Endothelial cell (in vitro differentiated cells): ENCODE measurements around the gene GPR65. TPM values are rescaled to one million over a fixed set of nuclear protein-coding genes. Genes with fewer than 3 reads are reported as not detected.

Experiments
- DNase-seq: peaks from one replicate; pipeline ENCODE4 v3.0.0; 2021; ENCODE audit warnings: low spot score
- H3K27ac Mint-ChIP-seq: one replicate; pipeline ENCODE4 v1.8.0; 2021; ENCODE audit warnings: mixed read lengths, inconsistent platforms; ENCODE audit not compliant: unreplicated experiment
- H3K27me3 Mint-ChIP-seq: one replicate; pipeline ENCODE4 v1.8.0; 2021; ENCODE audit warnings: mild to moderate bottlenecking, moderate library complexity, mixed read lengths, inconsistent platforms; ENCODE audit not compliant: unreplicated experiment
- H3K36me3 Mint-ChIP-seq: one replicate; pipeline ENCODE4 v1.8.0; 2021; ENCODE audit warnings: mild to moderate bottlenecking, low read depth, mixed read lengths, inconsistent platforms; ENCODE audit not compliant: unreplicated experiment
- H3K4me1 Mint-ChIP-seq: one replicate; pipeline ENCODE4 v1.8.0; 2021; ENCODE audit warnings: mild to moderate bottlenecking, mixed read lengths, inconsistent platforms; ENCODE audit not compliant: unreplicated experiment
- H3K4me3 Mint-ChIP-seq: one replicate; pipeline ENCODE4 v1.8.0; 2021; ENCODE audit warnings: mild to moderate bottlenecking, mixed read lengths, inconsistent platforms; ENCODE audit not compliant: unreplicated experiment
- H3K9me3 Mint-ChIP-seq: one replicate; pipeline ENCODE4 v1.8.0; 2021; ENCODE audit warnings: mixed read lengths, inconsistent platforms; ENCODE audit not compliant: unreplicated experiment
- total RNA-seq: library from RNA; stranded (reverse); fragmentation: NEBNext Ultra II Directional; extraction: Animal tissue kit (Norgen Biotek cat#: 25700); gene quantifications from one replicate; pipeline ENCODE4 v1.2.1, GENCODE V29; 2021; ENCODE audit not compliant: unreplicated experiment
- TF ChIP-seq, protein P1 (sequence below): fragments of 200-600 bp; sonication (generic); IDR thresholded peaks from one replicate; pipeline ENCODE4 v1.5.0; 2021; ENCODE audit warnings: antibody characterized with exemption; ENCODE audit not compliant: unreplicated experiment

GPR65 gene
- total RNA-seq, 1 donor from 2014 or later, result 0.64 TPM

DNA sequence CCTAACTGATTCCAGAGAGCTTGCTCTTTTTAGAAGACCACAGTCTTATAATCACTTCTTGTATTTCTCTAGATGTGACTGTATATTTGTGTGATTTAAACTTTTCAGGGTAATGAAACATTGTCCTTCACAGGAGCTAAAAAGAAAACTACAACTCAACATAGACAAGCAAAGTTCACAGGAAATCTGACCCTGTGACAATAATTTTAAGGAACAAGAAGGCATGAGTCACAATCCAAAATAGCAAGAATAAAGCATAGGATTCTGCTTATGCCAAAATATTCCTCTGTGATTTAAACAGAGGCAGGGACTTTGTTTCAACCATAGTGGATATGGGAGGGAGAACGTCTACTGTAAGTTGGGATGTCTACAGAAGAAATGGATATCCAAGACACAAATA is 44.3 kb downstream of the GPR65 start:
- Mint-ChIP-seq H3K4me1 (no peaks in the 10 kb centered on the region), H3K27ac (no peak overlapping the region), H3K27me3 (peaks cover 10% of the 10 kb centered on the region), H3K4me3 (no peak overlapping the region), H3K36me3 (no peaks in the 10 kb centered on the region), H3K9me3 (peaks cover 3% of the 10 kb centered on the region)
- DNase-seq, result no peak
- TF ChIP-seq, protein P1, sequence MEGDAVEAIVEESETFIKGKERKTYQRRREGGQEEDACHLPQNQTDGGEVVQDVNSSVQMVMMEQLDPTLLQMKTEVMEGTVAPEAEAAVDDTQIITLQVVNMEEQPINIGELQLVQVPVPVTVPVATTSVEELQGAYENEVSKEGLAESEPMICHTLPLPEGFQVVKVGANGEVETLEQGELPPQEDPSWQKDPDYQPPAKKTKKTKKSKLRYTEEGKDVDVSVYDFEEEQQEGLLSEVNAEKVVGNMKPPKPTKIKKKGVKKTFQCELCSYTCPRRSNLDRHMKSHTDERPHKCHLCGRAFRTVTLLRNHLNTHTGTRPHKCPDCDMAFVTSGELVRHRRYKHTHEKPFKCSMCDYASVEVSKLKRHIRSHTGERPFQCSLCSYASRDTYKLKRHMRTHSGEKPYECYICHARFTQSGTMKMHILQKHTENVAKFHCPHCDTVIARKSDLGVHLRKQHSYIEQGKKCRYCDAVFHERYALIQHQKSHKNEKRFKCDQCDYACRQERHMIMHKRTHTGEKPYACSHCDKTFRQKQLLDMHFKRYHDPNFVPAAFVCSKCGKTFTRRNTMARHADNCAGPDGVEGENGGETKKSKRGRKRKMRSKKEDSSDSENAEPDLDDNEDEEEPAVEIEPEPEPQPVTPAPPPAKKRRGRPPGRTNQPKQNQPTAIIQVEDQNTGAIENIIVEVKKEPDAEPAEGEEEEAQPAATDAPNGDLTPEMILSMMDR, result no peak

GRCh38 chr14:88049936-88050335 is 45.0 kb downstream of the GPR65 start:
- H3K4me3 Mint-ChIP-seq, result no peak overlapping the region
- peaks cover 10% of the 10 kb centered on the region for H3K27me3 Mint-ChIP-seq
- H3K4me1 Mint-ChIP-seq, result no peaks in the 10 kb centered on the region
- peaks cover 3% of the 10 kb centered on the region for H3K9me3 Mint-ChIP-seq
- no peak for DNase-seq
- no peaks in the 10 kb centered on the region for H3K36me3 Mint-ChIP-seq
- H3K27ac Mint-ChIP-seq, result no peak overlapping the region
- TF ChIP-seq, protein P1, result no peak

DNA sequence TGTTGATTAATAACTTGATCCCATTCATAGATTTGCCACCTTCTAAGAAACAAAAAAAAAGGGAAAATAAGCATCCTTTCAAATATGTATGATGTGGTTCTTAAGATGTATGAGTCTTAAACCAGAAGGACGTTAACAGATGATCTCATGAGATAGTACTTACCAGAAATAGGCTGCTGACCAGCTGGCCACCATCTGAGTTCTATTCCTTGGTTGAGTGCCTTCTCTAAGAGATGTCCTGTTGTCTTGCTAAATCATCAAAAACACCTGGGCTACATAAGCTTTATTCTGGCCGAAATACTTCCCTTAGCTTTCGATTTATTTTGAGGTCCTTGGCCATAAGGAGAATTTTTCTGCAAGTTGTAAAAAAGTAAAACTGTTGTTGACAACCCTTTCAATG is 55.6 kb downstream of the GPR65 start:
- TF ChIP-seq, protein P1, result no peak
- Mint-ChIP-seq H3K27me3 (no peaks in the 10 kb centered on the region), H3K27ac (no peak overlapping the region), H3K4me1 (peaks cover 5% of the 10 kb centered on the region), H3K9me3 (no peaks in the 10 kb centered on the region), H3K4me3 (no peak overlapping the region), H3K36me3 (no peaks in the 10 kb centered on the region)
- no peak for DNase-seq

DNA sequence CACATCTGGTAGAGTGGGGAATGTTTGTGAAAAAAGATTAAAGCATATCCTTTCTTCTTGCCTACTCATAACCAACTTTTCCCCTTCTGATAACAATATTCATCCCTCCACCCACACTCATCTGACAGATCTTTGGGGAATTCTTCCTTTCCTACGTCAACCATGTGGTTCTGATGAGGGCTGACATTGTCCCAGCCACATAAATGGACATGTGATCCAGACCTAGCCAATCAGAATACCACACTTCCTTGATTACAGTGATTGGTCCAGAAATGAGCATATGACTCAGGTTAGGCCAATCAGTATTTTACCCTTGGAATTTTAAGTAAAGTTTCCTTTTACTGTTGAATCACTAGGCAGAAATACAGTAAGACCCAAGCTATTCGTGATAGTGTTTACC is 58.9 kb downstream of the GPR65 start:
- Mint-ChIP-seq H3K36me3 (no peaks in the 10 kb centered on the region), H3K27me3 (no peaks in the 10 kb centered on the region), H3K27ac (no peak overlapping the region), H3K4me1 (no peaks in the 10 kb centered on the region), H3K9me3 (no peaks in the 10 kb centered on the region), H3K4me3 (no peak overlapping the region)
- TF ChIP-seq, protein P1, result no peak
- no peak for DNase-seq

Other genes starting within 250 kb of the GPR65 start
- gene GALC, start 12.0 kb upstream of the GPR65 start, total RNA-seq, result 77.1 TPM